ENCODE results near the gene ADCY10.
"Not testable (repeated sequence)": the region's sequence is repeated elsewhere in the genome, so short reads cannot be mapped to it uniquely, and the experiment has no call there.

The ADCY10 gene

GRCh38 chr1:167856711-167857418, 57.1 kb downstream of the ADCY10 start:
- no peak for DNase-seq

DNA sequence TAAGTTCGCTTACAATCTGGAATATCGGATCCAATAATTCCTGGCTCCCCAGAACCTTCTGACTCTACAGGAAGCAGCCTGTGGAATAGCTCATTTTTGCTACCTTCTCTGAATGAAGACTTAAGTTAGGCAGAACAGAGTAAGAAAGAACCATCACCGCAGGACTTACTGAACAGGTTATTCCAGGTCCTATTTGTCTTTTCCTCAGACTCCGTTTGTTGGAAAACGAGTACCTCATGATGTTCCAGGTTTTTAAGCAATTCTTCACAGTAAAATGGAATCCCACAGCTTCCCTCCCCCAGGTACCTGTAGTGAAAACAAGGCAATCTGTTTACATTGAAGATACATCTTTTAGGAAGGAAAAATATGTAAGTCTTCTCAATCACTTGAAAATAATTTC, 59.8 kb downstream of the ADCY10 start:
- DNase-seq: no peak

DNA sequence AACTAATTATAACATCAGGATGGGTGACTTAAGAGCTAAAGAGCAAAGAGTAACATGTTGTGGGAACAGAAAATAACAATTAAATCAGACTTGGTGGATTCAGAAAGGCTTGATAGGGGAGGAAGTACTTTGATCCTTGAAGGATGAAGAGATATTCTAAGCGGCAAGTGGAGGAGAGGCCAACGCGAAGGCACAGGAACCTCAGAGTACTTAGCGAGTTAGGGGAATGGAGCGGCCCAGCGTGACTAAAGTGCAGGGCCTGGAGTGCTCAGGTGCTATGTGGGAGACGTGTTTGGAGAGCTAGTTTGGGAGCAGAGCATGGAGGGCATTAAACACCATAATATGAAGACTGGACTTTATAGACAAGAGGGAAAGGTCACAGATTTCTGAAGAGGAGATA, 64.3 kb downstream of the ADCY10 start:
- no peak for DNase-seq

DNA sequence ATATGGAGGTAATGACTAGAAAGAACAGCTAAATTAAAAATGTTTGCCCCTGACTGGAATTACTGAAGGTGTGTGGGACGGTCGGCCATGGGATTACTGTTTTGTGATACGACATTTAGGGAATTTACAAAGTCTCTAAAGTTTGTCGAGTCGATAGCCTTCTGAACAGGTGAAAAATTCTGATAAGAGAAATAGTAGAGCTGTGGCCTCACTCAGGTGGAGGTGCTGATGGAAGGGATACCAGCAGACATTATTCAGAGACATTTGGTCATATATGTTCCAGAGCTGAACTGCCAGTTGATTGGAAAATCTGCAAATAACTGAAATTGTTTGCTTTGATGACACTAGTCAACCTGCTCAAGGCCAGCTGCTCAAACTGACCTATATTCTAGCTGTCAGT, 71.1 kb downstream of the ADCY10 start:
- DNase-seq: no peak

- DNase-seq: no peak
Observed at GRCh38 chr1:167841530-167841929, 72.4 kb downstream of the ADCY10 start.

GRCh38 chr1:167839009-167839408, 74.9 kb downstream of the ADCY10 start:
- no peak for DNase-seq

DNA sequence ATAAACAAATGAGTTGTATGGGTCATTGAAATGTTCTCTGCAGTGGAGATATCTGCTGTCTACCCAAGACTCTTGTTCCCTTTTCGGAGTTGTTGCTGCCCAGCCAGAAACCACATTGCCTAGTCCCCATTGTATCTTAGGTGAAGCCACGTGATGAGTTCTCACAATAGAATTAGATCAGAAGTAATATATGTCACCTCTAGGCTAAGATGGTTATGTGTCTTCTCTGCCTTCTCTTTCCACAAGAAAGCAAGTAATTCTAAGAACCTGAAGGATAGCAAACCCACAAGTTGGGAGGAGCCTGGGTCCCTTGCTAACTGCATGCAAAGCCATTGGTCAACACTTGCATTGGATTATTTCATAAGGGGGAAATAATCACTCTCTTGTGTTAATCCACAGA, 76.6 kb downstream of the ADCY10 start:
- no peak for DNase-seq

DNA sequence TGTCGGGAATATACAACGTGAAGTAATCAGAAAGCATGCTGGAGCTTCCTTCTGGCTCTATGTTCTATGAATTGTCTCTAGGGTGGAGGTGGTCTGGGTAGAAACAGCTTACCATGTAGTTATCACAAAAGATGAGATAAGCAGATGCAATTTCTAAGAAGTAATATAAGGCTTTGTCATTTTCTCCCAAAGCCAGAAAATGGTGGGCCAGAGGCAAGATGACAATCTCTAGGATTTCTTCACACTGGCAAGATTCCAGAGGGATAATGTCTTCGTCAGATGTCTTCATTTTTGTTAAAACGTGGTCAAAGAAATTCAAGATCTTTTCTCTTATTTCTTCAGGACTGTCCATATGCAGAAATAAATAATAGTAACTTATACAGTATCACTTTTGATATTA, 77.7 kb downstream of the ADCY10 start:
- no peak for DNase-seq

GRCh38 chr1:167833904-167834303, 80.0 kb downstream of the ADCY10 start:
- no peak for DNase-seq

DNA sequence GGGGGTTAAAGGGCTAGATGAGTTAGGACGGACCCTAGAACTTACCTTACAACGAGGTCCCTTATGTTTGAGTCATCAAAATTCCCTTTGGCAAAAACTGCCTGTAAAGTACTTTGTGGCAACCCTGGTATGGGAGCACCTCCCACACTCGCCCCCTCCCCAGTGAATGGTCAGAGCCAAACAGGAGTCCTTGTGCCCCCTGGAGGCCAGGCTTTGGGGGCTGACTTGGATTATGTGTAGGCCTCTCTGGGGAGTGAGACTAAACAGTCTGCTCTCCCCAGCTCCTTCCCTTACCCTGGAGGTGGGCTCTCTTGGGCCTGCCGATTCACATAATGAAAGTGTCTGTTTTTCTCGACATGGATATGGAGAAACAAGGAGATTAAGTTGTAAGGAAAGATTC, 81.2 kb downstream of the ADCY10 start:
- no peak for DNase-seq

- not testable (repeated sequence) for DNase-seq
Observed at GRCh38 chr1:167830668-167831067, 83.3 kb downstream of the ADCY10 start.

DNA sequence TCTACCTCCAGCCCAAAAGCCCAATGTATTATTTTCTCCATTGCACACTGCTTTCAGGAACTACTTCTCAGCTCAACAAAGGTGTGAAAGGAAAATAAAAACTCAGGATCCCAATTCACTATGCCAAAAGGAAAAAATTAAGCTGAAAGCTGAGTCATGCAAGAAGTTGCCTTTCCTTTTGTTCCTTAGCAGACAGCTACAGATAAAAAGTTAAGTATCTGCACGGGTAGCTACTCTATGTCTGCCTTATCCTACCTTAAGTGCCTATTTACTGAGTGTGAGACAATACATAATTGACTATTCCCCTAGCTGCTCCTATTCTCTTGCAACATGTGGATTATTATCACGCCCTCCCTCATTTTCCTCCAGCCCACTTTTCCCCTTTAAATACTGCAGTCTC, 84.1 kb downstream of the ADCY10 start:
- DNase-seq: no peak

DNA sequence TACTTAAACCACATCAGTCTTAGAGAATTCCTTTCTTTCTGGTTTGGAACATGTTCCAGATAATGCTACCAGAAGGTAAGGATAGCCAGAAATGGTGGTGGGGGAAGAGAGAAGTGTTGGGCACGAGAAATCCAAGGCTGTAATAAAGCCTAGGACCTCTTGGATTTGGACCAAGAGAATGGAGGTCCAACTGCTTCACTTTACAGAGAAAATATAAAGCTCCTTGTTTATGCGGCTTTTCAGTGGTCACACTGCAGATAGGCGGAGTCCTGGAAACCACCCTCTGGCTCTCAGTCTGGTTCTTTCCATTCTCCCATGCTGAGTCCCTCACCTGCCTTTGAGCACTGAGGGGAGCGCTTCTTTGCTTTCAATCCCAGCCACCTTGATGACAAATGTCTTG, 87.8 kb downstream of the ADCY10 start:
- DNase-seq: peak; percentile 31

DNA sequence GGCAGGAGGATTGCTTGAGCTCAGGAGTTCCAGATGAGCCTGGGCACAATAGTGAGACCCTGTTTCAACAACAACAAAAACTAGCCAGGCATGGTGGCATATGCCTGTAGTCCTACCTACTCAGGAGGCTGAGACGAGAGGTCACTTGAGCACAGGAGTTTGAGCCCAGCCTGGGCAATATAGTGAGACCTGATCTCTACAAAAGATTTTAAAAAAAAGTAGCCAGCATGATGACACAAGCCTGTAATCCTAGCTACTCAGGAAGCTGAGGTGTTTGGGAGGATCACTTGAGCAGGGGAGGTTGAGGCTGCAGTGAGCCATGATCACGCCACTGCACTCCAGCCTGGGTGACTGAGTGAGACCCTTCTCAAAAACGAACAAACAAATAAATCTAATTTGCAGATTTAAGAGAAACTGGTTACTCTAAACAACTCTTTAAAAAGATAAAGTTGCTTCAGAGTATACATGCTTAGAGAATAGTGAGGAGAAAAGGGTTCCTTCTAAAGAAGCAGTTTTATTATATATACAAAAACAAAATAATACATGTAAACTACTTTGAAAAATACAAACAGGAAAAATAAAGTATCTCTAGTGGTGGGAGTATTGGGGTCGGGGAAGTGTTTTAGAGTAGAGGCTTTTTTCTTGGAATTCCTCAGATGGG, 88.4 kb downstream of the ADCY10 start:
- DNase-seq: peak; percentile 33

DNA sequence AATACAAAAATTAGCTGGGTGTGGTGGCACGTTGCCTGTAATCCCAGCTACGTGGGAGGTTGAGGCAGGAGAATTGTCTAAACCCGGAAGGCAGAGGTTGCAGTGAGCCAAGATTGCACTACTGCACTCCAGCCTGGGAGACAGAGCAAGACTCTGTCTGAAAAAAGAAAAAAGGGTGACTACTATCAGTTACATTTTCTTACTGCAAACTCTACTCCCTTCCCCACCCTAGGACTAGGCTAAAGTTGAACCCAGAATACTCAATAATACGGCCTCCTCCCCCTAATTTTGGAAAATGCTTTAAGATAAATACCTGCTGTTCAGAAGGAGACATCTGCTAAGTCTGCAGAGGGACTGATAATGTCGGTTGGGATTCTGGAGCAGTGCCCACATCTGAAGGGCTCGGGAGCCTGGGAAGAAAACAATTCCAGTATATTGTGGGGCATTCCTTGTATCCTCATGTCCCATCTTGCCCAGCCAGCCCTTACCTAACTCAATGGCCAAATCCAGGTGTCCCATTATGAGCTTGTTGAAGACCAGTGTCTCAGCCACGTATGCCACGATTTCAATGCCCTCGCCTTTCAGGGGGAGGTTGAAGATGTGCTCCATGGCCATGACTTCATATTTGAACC, 89.7 kb downstream of the ADCY10 start:
- DNase-seq: no peak

GRCh38 chr1:167821969-167822685, 91.8 kb downstream of the ADCY10 start:
- peak; percentile 36 for DNase-seq

DNA sequence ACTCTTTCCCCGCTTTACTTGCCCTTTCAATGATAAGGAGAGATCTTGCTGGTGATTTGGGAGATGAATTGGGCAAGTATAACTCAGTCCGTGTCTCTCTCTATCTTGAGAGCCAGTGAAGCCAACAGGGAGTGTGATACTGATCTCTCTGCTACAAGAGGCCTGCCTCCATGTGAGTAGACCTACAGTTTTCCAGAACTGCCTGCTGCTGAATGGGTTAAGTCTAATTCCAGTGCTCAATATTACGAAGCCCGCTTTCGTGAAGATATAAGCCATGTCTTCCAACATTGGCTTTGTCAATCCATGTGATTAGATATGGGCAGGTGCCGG, 92.6 kb downstream of the ADCY10 start:
- DNase-seq: no peak

- DNase-seq: no peak
Observed at GRCh38 chr1:167820684-167821355, 93.1 kb downstream of the ADCY10 start.

- peak; percentile 96 for DNase-seq
Observed at GRCh38 chr1:167819849-167820683, 93.9 kb downstream of the ADCY10 start.

DNA sequence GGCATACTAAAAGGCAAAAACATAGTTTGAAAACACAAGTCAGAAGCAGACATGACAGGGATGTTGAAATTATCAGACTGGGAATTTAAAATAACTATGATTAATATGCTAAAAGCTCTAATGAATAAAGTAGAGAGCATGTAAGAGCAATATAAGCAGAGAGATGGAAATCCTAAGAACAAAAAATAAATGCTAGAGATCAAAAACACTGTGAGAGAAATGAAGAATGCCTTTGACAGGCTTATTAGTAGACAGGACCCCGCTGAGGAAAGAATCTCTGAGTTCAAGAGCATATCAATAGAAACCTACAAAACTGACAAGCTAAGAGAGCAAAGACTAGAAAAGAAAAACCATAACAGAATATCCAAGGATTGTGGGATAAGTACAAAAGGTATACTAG, 98.3 kb downstream of the ADCY10 start:
- no peak for DNase-seq

- no peak for DNase-seq
Observed at GRCh38 chr1:167812972-167813371, 101.0 kb downstream of the ADCY10 start.

DNA sequence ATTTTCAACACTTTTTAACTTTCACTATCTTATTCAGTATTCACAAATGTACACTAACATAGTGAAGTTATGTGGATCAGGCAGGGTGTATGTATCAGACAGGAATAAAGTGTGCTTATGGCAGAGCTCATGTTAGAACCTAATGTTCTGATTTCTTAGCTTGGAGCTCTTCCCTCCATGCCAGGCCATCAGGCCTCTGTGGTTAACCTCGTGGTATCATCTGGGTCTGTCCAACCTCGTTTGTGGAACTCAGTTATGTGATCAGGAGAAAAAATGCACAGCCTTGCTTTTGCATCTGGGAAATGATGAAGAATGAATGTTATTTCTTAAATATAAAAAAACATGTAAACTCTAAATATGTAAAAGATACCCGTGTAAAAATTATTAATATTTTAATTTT, 105.2 kb downstream of the ADCY10 start:
- DNase-seq: no peak

Data from fibroblast of upper back skin (primary cell).